K562 (cell line): ENCODE measurements around the gene ZDHHC17. TPM values are rescaled to one million over a fixed set of nuclear protein-coding genes. Genes with fewer than 3 reads are reported as not detected.

ENCODE experiments used
- ATAC-seq: fragments of 200-7000 bp; cut with Tn5 transposase; 3 replicates; pipeline ENCODE4 v1.9.1; 2020; ENCODE audit warnings: moderate library complexity
- BruUV-seq: library from RNA; stranded (reverse); fragments of 400-500 nt; replicated peaks from 2 replicates; lab custom pipeline; 2021; lab: Mats Ljungman, UMichigan
- CTCF ChIA-PET: fragments of 300-600 bp; formaldehyde crosslinking; extraction: SDS; loops from one replicate; lab custom pipeline; 2021; ENCODE audit warnings: low intra/inter-chr PET ratio; lab: Yijun Ruan, JAX
- POLR2A ChIA-PET: fragments of 300-600, 350-650 bp; sonication (Branson Sonifier 250); formaldehyde crosslinking; extraction: SDS; loops from one replicate; lab custom pipeline; 2021; ENCODE audit warnings: antibody characterized with exemption, inconsistent platforms; lab: Yijun Ruan, JAX
- DNase-seq, 4 experiments: peaks; one replicate each; pipeline versions ENCODE4 v3.0.0 to v3.0.0-alpha.2; 2011 to 2018; ENCODE audit warnings: low spot score in 3 of 4, mixed read lengths in 3 of 4; ENCODE audit errors: extremely low read depth in 1 of 4
- FAIRE-seq: peaks from 2 replicates; lab custom pipeline; 2011; peaks lifted over from hg19 to GRCh38; lab: Jason Lieb, UNC
- H2AFZ ChIP-seq: 2 replicates; pipeline ENCODE4 v1.6.0; 2011; ENCODE audit warnings: low read depth, low read length, control low read depth, inconsistent platforms
- H3K27ac ChIP-seq: fragments of 200-600 bp; 3 replicates; pipeline ENCODE4 v1.8.0; 2011; ENCODE audit warnings: low read depth, mild to moderate bottlenecking, control low read depth, inconsistent platforms, low read length, moderate library complexity, mixed read lengths; ENCODE audit errors: extremely low read depth
- H3K27me3 ChIP-seq, 2 experiments: fragments of 300-600 bp in 1 of 2; 2 replicates in 1 of 2; 3 replicates in 1 of 2; pipeline versions ENCODE4 v1.6.0 to v1.8.0; 2011; ENCODE audit warnings: inconsistent platforms in 2 of 2, low read length in 2 of 2, mild to moderate bottlenecking in 1 of 2, mixed read lengths in 1 of 2, moderate library complexity in 1 of 2; ENCODE audit not compliant: control insufficient read depth in 2 of 2, insufficient read depth in 2 of 2
- H3K36me3 ChIP-seq: fragments of 300-600 bp; 3 replicates; pipeline ENCODE4 v1.8.0; 2011; ENCODE audit warnings: mild to moderate bottlenecking, low read length, inconsistent platforms; ENCODE audit not compliant: control insufficient read depth, insufficient read depth
- H3K4me1 ChIP-seq, 2 experiments: fragments of 200-600 bp in 1 of 2; replicated peaks in 1 of 2; 2 replicates in 1 of 2; 3 replicates in 1 of 2; pipeline versions ENCODE4 v1.5.1 to v1.8.0; 2011; ENCODE audit warnings: inconsistent platforms in 2 of 2, low read length in 2 of 2, mild to moderate bottlenecking in 1 of 2, mixed read lengths in 1 of 2, moderate library complexity in 1 of 2; ENCODE audit not compliant: control insufficient read depth in 2 of 2, insufficient read depth in 2 of 2
- H3K4me2 ChIP-seq: 2 replicates; pipeline ENCODE4 v1.6.1; 2011; ENCODE audit warnings: low read length, control low read depth, inconsistent platforms, mixed read lengths; ENCODE audit not compliant: insufficient read depth
- H3K4me3 ChIP-seq: fragments of 200-600 bp; sonication (generic), shearing (Covaris generic); 2 replicates; pipeline ENCODE4 v1.5.1; 2016; ENCODE audit warnings: control low read depth, inconsistent platforms
- H3K79me2 ChIP-seq: fragments of 200-600 bp; 3 replicates; pipeline ENCODE4 v1.8.0; 2011; ENCODE audit warnings: low read length, inconsistent platforms; ENCODE audit not compliant: control insufficient read depth, insufficient read depth
- H3K9ac ChIP-seq, 2 experiments: 2 replicates each; pipeline versions ENCODE4 v1.6.0 to v1.6.1; 2011; ENCODE audit warnings: low read depth in 2 of 2, low read length in 2 of 2, control low read depth in 1 of 2, inconsistent platforms in 1 of 2, mild to moderate bottlenecking in 1 of 2, mixed read lengths in 1 of 2; ENCODE audit not compliant: insufficient read depth in 1 of 2
- H3K9me1 ChIP-seq: one replicate; pipeline ENCODE4 v1.6.0; 2011; ENCODE audit warnings: inconsistent platforms, mild to moderate bottlenecking, low read length, moderate library complexity; ENCODE audit not compliant: control insufficient read depth, insufficient read depth
- H3K9me3 ChIP-seq: replicated peaks from 2 replicates; pipeline ENCODE4 v1.5.1; 2011; ENCODE audit warnings: low read depth, low read length, inconsistent platforms; ENCODE audit not compliant: control insufficient read depth, insufficient read depth
- H4K20me1 ChIP-seq: replicated peaks from 2 replicates; pipeline ENCODE4 v1.6.1; 2011; ENCODE audit warnings: low read length, inconsistent platforms, mixed read lengths; ENCODE audit not compliant: control insufficient read depth, insufficient read depth
- CHCHD3 ChIP-seq: fragments of 250-450 bp; sonication (Bioruptor Pico); IDR thresholded peaks from 2 replicates; pipeline ENCODE4 v2.1.2; 2022; ENCODE audit warnings: mild to moderate bottlenecking
- CTCF ChIP-seq, 3 experiments: IDR thresholded peaks in 2 of 3; conservative IDR thresholded peaks in 1 of 3; 2 replicates each; pipeline ENCODE4 v1.5.1; 2011 to 2012; ENCODE audit warnings: low read length in 3 of 3, mild to moderate bottlenecking in 3 of 3, control low read depth in 2 of 3, improper control_type of control experiment in 1 of 3, inconsistent platforms in 1 of 3, low read depth in 1 of 3, mixed read lengths in 1 of 3, moderate library complexity in 1 of 3; ENCODE audit not compliant: insufficient read depth in 2 of 3
- E2F3 ChIP-seq: fragments of 250-450 bp; sonication (Bioruptor Pico); IDR thresholded peaks from 2 replicates; pipeline ENCODE4 v1.4.0; 2020; ENCODE audit warnings: mild to moderate bottlenecking
- YBX1 ChIP-seq: fragments of 450-650 bp; IDR thresholded peaks from 2 replicates; pipeline ENCODE4 v1.7.1; 2016; ENCODE audit warnings: mild to moderate bottlenecking
- ZNF282 ChIP-seq: sonication (generic); formaldehyde crosslinking; IDR thresholded peaks from 2 replicates; pipeline ENCODE4 v1.8.1; 2023; ENCODE audit warnings: missing genetic modification reagents
- WGBS: fragments of 100-300 bp; shearing (Covaris generic); methylation state at CpG from one replicate; pipeline ENCODE4 v1.1.6; 2016; ENCODE audit warnings: low coverage, mixed read lengths; ENCODE audit not compliant: insufficient coverage; ENCODE audit errors: missing lambda C conversion rate; 5-methylcytosine and 5-hydroxymethylcytosine counted together
- in situ Hi-C: fragments of 300-500 bp; cut with MboI; formaldehyde crosslinking; loops from 4 replicates; pipeline ENCODE4 v1.15.0; 2018; ENCODE audit warnings: inconsistent platforms, mixed read lengths
- intact Hi-C: fragments of 100-400 bp; cut with micrococcal nuclease; formaldehyde crosslinking; loops from 2 replicates; pipeline ENCODE4 v1.14.2; 2022
- polyA plus RNA-seq, 8 experiments: library from polyadenylated mRNA; depleted of rRNA in 4 of 8; stranded (reverse) in 5 of 8; unstranded in 3 of 8; fragments of >200 nt; fragmentation: Nextera tagmentation in 2 of 8; fragmentation: Illumina TruSeq in 1 of 8; extraction: Ambion mirVana in 2 of 8; extraction: Trizol in 1 of 8; gene quantifications; 2 replicates each; pipeline versions ENCODE4 v1.2.1 to v1.2.3, GENCODE V29; 2011 to 2014; ENCODE audit warnings: inconsistent platforms in 1 of 8, missing spikeins in 1 of 8
- total RNA-seq, 7 experiments: library from RNA; depleted of rRNA in 6 of 7; stranded (reverse); fragments of >200 nt in 6 of 7; fragmentation: Illumina TruSeq in 2 of 7; extraction: Trizol in 2 of 7; gene quantifications; 2 replicates each; pipeline versions ENCODE4 v1.2.1 to v1.2.3, GENCODE V29; 2011 to 2021; ENCODE audit warnings: low replicate concordance in 1 of 7
- TF ChIP-seq, protein P1 (sequence below): sonication (generic); formaldehyde crosslinking; IDR thresholded peaks from 2 replicates; pipeline ENCODE4 v1.8.0; 2022; ENCODE audit warnings: mild to moderate bottlenecking, low read depth, missing genetic modification reagents

ZDHHC17 gene
- total and polyA plus RNA-seq, 9 of the 15 experiments (the other 6 are each of a cell fraction or from before 2014, with no cell fraction given): 6.7 to 66.0 (median 27.5) TPM

- TF ChIP-seq, protein P1, sequence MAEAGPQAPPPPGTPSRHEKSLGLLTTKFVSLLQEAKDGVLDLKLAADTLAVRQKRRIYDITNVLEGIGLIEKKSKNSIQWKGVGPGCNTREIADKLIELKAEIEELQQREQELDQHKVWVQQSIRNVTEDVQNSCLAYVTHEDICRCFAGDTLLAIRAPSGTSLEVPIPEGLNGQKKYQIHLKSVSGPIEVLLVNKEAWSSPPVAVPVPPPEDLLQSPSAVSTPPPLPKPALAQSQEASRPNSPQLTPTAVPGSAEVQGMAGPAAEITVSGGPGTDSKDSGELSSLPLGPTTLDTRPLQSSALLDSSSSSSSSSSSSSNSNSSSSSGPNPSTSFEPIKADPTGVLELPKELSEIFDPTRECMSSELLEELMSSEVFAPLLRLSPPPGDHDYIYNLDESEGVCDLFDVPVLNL: no peak
- no peak for TF ChIP-seq E2F3
Observed at GRCh38 chr12:76872415-76872814, 108.5 kb downstream of the ZDHHC17 start (continued).

DNA sequence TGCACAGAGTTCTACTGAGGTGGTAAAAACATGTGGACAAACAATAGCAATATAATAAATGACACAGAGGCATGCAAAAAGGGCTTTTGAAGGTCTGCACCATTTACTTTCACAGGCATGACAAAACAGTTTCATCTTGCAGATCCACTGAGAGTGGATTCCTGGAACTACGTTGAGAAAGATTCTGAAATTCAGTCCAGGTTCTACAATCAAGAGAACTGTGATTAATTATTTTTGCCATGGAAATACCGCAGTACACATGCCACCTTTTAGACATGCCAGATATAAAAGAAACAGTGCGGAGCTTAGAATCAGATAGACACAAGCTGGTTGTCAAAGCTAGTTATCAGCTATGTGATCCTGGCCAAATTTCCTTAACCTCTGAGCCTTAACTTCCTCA, 110.1 kb downstream of the ZDHHC17 start:
- no peak overlapping the region for H2AFZ ChIP-seq
- peaks cover 14 to 16% of the 10 kb centered on the region in 2 experiments; a peak in 4 of 5 replicates for H3K4me1 ChIP-seq
- ATAC-seq (no peak), FAIRE-seq (no peak), DNase-seq (no peak)
- H3K4me3 ChIP-seq: no peak overlapping the region
- no peak overlapping the region for H3K27ac ChIP-seq
- no peaks in the 10 kb centered on the region for H3K79me2 ChIP-seq
- H3K9me3 ChIP-seq: no peaks in the 10 kb centered on the region
- in situ Hi-C loops: no loop called here
- H4K20me1 ChIP-seq: no peaks in the 10 kb centered on the region
- intact Hi-C loops: no loop called here
- TF ChIP-seq ZNF282 (CRISPR knock-in tag): no peak
- TF ChIP-seq CTCF (IDR thresholded peaks at IDR 0.05 in 2 of 3, conservative IDR thresholded peaks at IDR 0.05 in 1 of 3; ENCODE audit: insufficient read depth in 2 of 3, low read depth in 1 of 3, low read length in 3 of 3): no peak
- TF ChIP-seq, protein P1: no peak
- TF ChIP-seq YBX1: no peak
- no peak for TF ChIP-seq CHCHD3
- H3K9me1 ChIP-seq: no peaks in the 10 kb centered on the region
- POLR2A ChIA-PET: interaction anchor here (0.7 to 1.5 kb wide), 2 partner anchors 12 to 30 kb away, joined by 3 to 4 read pairs; no protein-coding TSS in a partner anchor
- no peaks in the 10 kb centered on the region for H3K27me3 ChIP-seq
- H3K4me2 ChIP-seq: no peak overlapping the region
- H3K9ac ChIP-seq: no peak overlapping the region
- no TSS peak for BruUV-seq
- no peaks in the 10 kb centered on the region for H3K36me3 ChIP-seq
- CTCF ChIA-PET: interaction anchor here (1.0 kb wide), 1 partner anchor 51 kb away, joined by 3 read pairs; no protein-coding TSS in a partner anchor
- 34% methylated on average over 3 of the region's 3 CpGs for WGBS
